ENCODE data around the gene PEX16.

The PEX16 gene

GRCh38 chr11:45945397-45945999, 27.8 kb upstream of the PEX16 start:
- H3K9me3 ChIP-seq (ENCODE audit: low read depth, low read length) = no peaks in the 10 kb centered on the region
- peaks cover 49% of the 10 kb centered on the region for H3K36me3 ChIP-seq (ENCODE audit: insufficient read depth, low read length)
- no peak for DNase-seq (ENCODE audit: low read depth, low spot score)
- no peak for TF ChIP-seq FOXP2 (optimal IDR thresholded peaks at IDR 0.05; ENCODE audit: control extremely low read depth, extremely low read length, insufficient read depth)
- TF ChIP-seq POLR2AphosphoS5 (IDR thresholded peaks at IDR 0.05; ENCODE audit: borderline replicate concordance, low read depth, low read length) = no peak
- TF ChIP-seq EZH2 (IDR thresholded peaks at IDR 0.05) = no peak
- no peak overlapping the region for H3K27ac ChIP-seq
- H3K4me3 ChIP-seq = no peak overlapping the region
- H3K9ac ChIP-seq (ENCODE audit: insufficient read length) = no peak overlapping the region

- Histone ChIP-seq H3K9ac (ENCODE audit: insufficient read length) (no peak overlapping the region), H3K4me3 (no peak overlapping the region), H3K27ac (peak overlapping the region; percentile 57; the same call in 1 of the 2 replicates), H3K36me3 (ENCODE audit: insufficient read depth, low read length) (peaks cover 24% of the 10 kb centered on the region; the same call in 1 of the 2 replicates), H3K9me3 (ENCODE audit: low read depth, low read length) (no peaks in the 10 kb centered on the region)
- DNase-seq (ENCODE audit: low read depth, low spot score) = no peak
- TF ChIP-seq EZH2 (IDR thresholded peaks at IDR 0.05) (no peak), FOXP2 (optimal IDR thresholded peaks at IDR 0.05; ENCODE audit: control extremely low read depth, extremely low read length, insufficient read depth) (no peak)
Measured at GRCh38 chr11:45942381-45942780, 24.7 kb upstream of the PEX16 start.

GRCh38 chr11:45941285-45941684, 23.6 kb upstream of the PEX16 start:
- no peak overlapping the region for H3K9ac ChIP-seq (ENCODE audit: insufficient read length)
- H3K36me3 ChIP-seq (ENCODE audit: insufficient read depth, low read length) = peaks cover 17% of the 10 kb centered on the region
- TF ChIP-seq EZH2 (IDR thresholded peaks at IDR 0.05) (no peak), POLR2AphosphoS5 (IDR thresholded peaks at IDR 0.05; ENCODE audit: borderline replicate concordance, low read depth, low read length) (no peak), FOXP2 (optimal IDR thresholded peaks at IDR 0.05; ENCODE audit: control extremely low read depth, extremely low read length, insufficient read depth) (no peak)
- no peak for DNase-seq (ENCODE audit: low read depth, low spot score)
- peak overlapping the region; percentile 57; the same call in 1 of the 2 replicates for H3K27ac ChIP-seq
- no peaks in the 10 kb centered on the region for H3K9me3 ChIP-seq (ENCODE audit: low read depth, low read length)
- no peak overlapping the region for H3K4me3 ChIP-seq

- H3K4me3 ChIP-seq = no peak overlapping the region
- no peak overlapping the region for H3K9ac ChIP-seq (ENCODE audit: insufficient read length)
- TF ChIP-seq FOXP2 (optimal IDR thresholded peaks at IDR 0.05; ENCODE audit: control extremely low read depth, extremely low read length, insufficient read depth) (no peak), POLR2AphosphoS5 (IDR thresholded peaks at IDR 0.05; ENCODE audit: borderline replicate concordance, low read depth, low read length) (no peak), EZH2 (IDR thresholded peaks at IDR 0.05) (no peak)
- no peak overlapping the region for H3K27ac ChIP-seq
- peaks cover 24% of the 10 kb centered on the region for H3K36me3 ChIP-seq (ENCODE audit: insufficient read depth, low read length)
- DNase-seq (ENCODE audit: low read depth, low spot score) = no peak
- H3K9me3 ChIP-seq (ENCODE audit: low read depth, low read length) = no peaks in the 10 kb centered on the region
Measured at GRCh38 chr11:45939836-45940235, 22.2 kb upstream of the PEX16 start.

GRCh38 chr11:45937916-45938315, 20.2 kb upstream of the PEX16 start:
- Histone ChIP-seq H3K4me3 (no peak overlapping the region), H3K9me3 (ENCODE audit: low read depth, low read length) (no peaks in the 10 kb centered on the region), H3K9ac (ENCODE audit: insufficient read length) (no peak overlapping the region), H3K27ac (no peak overlapping the region), H3K36me3 (ENCODE audit: insufficient read depth, low read length) (peaks cover 37% of the 10 kb centered on the region)
- no peak for TF ChIP-seq POLR2AphosphoS5 (IDR thresholded peaks at IDR 0.05; ENCODE audit: borderline replicate concordance, low read depth, low read length)
- TF ChIP-seq FOXP2 (optimal IDR thresholded peaks at IDR 0.05; ENCODE audit: control extremely low read depth, extremely low read length, insufficient read depth) = no peak
- no peak for TF ChIP-seq EZH2 (IDR thresholded peaks at IDR 0.05)
- DNase-seq (ENCODE audit: low read depth, low spot score) = no peak

GRCh38 chr11:45936511-45937054, 18.9 kb upstream of the PEX16 start:
- TF ChIP-seq EZH2 (IDR thresholded peaks at IDR 0.05) (no peak), POLR2AphosphoS5 (IDR thresholded peaks at IDR 0.05; ENCODE audit: borderline replicate concordance, low read depth, low read length) (no peak), FOXP2 (optimal IDR thresholded peaks at IDR 0.05; ENCODE audit: control extremely low read depth, extremely low read length, insufficient read depth) (no peak)
- DNase-seq (ENCODE audit: low read depth, low spot score) = no peak
- Histone ChIP-seq H3K27ac (no peak overlapping the region), H3K36me3 (ENCODE audit: insufficient read depth, low read length) (peaks cover 39% of the 10 kb centered on the region), H3K4me3 (no peak overlapping the region), H3K9me3 (ENCODE audit: low read depth, low read length) (no peaks in the 10 kb centered on the region), H3K9ac (ENCODE audit: insufficient read length) (no peak overlapping the region)

GRCh38 chr11:45935349-45936064, 17.8 kb upstream of the PEX16 start:
- H3K9me3 ChIP-seq (ENCODE audit: low read depth, low read length) = no peaks in the 10 kb centered on the region
- TF ChIP-seq POLR2AphosphoS5 (IDR thresholded peaks at IDR 0.05; ENCODE audit: borderline replicate concordance, low read depth, low read length) = no peak
- no peak for TF ChIP-seq FOXP2 (optimal IDR thresholded peaks at IDR 0.05; ENCODE audit: control extremely low read depth, extremely low read length, insufficient read depth)
- no peak for TF ChIP-seq EZH2 (IDR thresholded peaks at IDR 0.05)
- no peak overlapping the region for H3K4me3 ChIP-seq
- H3K9ac ChIP-seq (ENCODE audit: insufficient read length) = no peak overlapping the region
- no peak overlapping the region for H3K27ac ChIP-seq
- H3K36me3 ChIP-seq (ENCODE audit: insufficient read depth, low read length) = peaks cover 39% of the 10 kb centered on the region
- no peak for DNase-seq (ENCODE audit: low read depth, low spot score)

GRCh38 chr11:45934580-45935318, 17.1 kb upstream of the PEX16 start:
- no peak overlapping the region for H3K27ac ChIP-seq

More at GRCh38 chr11:45934580-45935318, 17.1 kb upstream of the PEX16 start:
- TF ChIP-seq EZH2 (IDR thresholded peaks at IDR 0.05) = no peak
- TF ChIP-seq FOXP2 (optimal IDR thresholded peaks at IDR 0.05; ENCODE audit: control extremely low read depth, extremely low read length, insufficient read depth) = no peak
- TF ChIP-seq POLR2AphosphoS5 (IDR thresholded peaks at IDR 0.05; ENCODE audit: borderline replicate concordance, low read depth, low read length) = no peak
- Histone ChIP-seq H3K9me3 (ENCODE audit: low read depth, low read length) (no peaks in the 10 kb centered on the region), H3K9ac (ENCODE audit: insufficient read length) (no peak overlapping the region), H3K4me3 (no peak overlapping the region), H3K36me3 (ENCODE audit: insufficient read depth, low read length) (peaks cover 39% of the 10 kb centered on the region)
- DNase-seq (ENCODE audit: low read depth, low spot score) = no peak

Data from SK-N-MC (cell line).